ENCODE measurements around the gene HID1. TPM values are rescaled to one million over a fixed set of nuclear protein-coding genes. Genes with fewer than 3 reads are reported as not detected.

The HID1 gene
- total RNA-seq, 1 donor from 2014 or later = 186 TPM

Other genes starting within 250 kb of the HID1 start
- 5.1 TPM for gene RAB37, start 235.5 kb downstream of the HID1 start, total RNA-seq
- gene NHERF1, start 224.1 kb downstream of the HID1 start, total RNA-seq = 568 TPM
- 43.7 TPM for gene NAT9, start 196.4 kb downstream of the HID1 start, total RNA-seq
- gene GRIN2C, start 112.9 kb downstream of the HID1 start, total RNA-seq = 0.43 TPM
- 9.3 TPM for gene FDXR, start 99.8 kb downstream of the HID1 start, total RNA-seq
- 0.12 TPM for gene FADS6, start 79.1 kb downstream of the HID1 start, total RNA-seq
- gene USH1G, start 49.5 kb downstream of the HID1 start, total RNA-seq = 0.09 TPM
- gene OTOP2, start 48.5 kb downstream of the HID1 start, total RNA-seq = not detected
- not detected for gene OTOP3, start 36.9 kb downstream of the HID1 start, total RNA-seq
- 83.8 TPM for gene CDR2L, start 14.9 kb upstream of the HID1 start, total RNA-seq
- 16.7 TPM for gene MRPL58, start 39.9 kb upstream of the HID1 start, total RNA-seq
- 226 TPM for gene ATP5PD, start 74.2 kb upstream of the HID1 start, total RNA-seq
- 28.3 TPM for gene KCTD2, start 74.5 kb upstream of the HID1 start, total RNA-seq
- 19.9 TPM for gene SLC16A5, start 115.2 kb upstream of the HID1 start, total RNA-seq
- 20.2 TPM for gene ARMC7, start 137.2 kb upstream of the HID1 start, total RNA-seq
- gene NT5C, start 159.0 kb upstream of the HID1 start, total RNA-seq = 50.0 TPM
- 183 TPM for gene JPT1, start 181.8 kb upstream of the HID1 start, total RNA-seq
- gene SUMO2, start 210.2 kb upstream of the HID1 start, total RNA-seq = 353 TPM
- 47.3 TPM for gene NUP85, start 232.9 kb upstream of the HID1 start, total RNA-seq